GM12872 (cell line): ENCODE results near the gene RAB8A.

ENCODE experiments used
- TF ChIP-seq, protein P1 (sequence below): IDR thresholded peaks from 3 replicates; pipeline ENCODE4 v1.5.1; 2011; ENCODE audit warnings: low read depth, mild to moderate bottlenecking, low read length, moderate library complexity; ENCODE audit not compliant: insufficient read depth

Gene RAB8A

DNA sequence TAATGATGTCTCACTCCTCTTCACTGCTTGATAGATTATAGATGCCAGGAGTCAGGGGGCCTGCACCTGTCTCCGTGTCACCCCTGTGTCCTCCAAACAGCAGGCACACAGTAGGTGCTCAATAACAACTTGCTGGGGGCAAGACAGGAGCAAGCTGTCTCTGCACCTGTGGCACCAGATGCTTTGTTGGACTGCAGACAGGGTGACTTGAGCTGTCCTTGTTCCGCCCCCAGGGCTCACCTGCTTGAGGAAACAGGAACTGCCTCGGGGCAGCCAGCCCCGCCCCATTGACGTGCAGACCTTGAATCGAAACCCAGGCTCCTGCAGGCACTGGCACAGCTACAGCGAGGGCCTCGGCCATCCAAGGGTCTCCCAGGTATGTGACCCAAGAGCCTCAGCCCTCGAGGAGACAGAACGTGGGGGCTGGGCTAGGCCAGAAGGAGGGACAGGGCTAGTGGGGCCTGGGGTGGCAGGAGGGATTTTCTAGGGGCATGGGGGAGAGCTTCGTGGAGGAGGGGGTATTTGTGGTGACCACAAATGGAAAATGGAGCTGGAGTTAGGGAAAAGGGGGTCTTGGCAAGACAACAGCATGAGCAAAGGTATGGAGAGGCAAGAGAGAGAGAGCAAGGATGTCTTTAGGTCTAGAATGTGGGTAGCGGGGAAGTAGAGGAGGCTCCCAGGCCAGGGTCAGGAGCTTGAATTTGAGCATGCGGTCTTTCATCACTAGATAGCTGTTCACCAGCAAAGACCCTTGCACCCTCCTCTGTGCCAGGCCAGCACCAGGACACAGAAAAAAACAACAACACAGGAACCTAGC is 31.9 kb downstream of the RAB8A start, which contains the start of gene HSH2D:
TSS of gene HSH2D (plus strand) at position 287 of the 817 bp plus-strand sequence. CDS start 5,066 bp downstream, outside the sequence.
- TF ChIP-seq, protein P1, sequence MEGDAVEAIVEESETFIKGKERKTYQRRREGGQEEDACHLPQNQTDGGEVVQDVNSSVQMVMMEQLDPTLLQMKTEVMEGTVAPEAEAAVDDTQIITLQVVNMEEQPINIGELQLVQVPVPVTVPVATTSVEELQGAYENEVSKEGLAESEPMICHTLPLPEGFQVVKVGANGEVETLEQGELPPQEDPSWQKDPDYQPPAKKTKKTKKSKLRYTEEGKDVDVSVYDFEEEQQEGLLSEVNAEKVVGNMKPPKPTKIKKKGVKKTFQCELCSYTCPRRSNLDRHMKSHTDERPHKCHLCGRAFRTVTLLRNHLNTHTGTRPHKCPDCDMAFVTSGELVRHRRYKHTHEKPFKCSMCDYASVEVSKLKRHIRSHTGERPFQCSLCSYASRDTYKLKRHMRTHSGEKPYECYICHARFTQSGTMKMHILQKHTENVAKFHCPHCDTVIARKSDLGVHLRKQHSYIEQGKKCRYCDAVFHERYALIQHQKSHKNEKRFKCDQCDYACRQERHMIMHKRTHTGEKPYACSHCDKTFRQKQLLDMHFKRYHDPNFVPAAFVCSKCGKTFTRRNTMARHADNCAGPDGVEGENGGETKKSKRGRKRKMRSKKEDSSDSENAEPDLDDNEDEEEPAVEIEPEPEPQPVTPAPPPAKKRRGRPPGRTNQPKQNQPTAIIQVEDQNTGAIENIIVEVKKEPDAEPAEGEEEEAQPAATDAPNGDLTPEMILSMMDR, result no peak

DNA sequence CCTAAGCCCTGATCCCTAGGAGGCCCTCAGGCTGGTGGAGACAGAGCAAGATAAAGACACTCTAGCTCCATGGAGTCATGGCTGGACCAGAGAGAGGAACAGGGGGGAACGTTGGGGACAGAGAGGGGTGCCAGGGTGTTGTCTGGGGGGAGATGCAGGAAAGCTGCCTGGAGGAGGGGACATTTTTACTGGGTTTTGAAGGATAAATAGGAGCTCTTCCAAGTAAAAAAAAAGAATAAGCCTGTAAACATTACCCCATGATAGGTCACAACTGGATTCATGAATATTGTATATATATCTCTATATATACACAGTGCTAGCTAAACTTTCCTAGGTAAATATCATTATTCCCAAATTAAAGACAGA is 32.5 kb downstream of the RAB8A start:
- TF ChIP-seq, protein P1, result no peak

DNA sequence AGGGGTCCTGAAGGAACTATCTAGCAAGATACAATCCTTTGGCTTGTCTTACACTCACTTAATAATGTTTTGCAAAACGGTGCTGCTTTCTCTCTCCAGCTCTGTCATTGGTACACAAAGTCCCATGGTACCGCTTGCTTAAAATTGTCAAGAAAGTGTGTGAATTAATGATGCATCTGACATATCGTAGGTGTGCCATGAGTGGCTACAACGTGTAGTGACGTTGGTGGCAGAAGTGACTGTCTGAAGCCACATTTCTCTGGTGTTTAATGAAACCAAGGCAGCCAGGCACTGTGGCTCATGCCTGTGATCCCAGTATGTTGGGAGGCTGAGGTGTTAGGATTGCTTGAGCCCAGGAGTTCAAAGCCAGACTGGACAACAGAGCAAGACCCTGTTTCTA is 34.4 kb downstream of the RAB8A start:
- TF ChIP-seq, protein P1, result no peak

DNA sequence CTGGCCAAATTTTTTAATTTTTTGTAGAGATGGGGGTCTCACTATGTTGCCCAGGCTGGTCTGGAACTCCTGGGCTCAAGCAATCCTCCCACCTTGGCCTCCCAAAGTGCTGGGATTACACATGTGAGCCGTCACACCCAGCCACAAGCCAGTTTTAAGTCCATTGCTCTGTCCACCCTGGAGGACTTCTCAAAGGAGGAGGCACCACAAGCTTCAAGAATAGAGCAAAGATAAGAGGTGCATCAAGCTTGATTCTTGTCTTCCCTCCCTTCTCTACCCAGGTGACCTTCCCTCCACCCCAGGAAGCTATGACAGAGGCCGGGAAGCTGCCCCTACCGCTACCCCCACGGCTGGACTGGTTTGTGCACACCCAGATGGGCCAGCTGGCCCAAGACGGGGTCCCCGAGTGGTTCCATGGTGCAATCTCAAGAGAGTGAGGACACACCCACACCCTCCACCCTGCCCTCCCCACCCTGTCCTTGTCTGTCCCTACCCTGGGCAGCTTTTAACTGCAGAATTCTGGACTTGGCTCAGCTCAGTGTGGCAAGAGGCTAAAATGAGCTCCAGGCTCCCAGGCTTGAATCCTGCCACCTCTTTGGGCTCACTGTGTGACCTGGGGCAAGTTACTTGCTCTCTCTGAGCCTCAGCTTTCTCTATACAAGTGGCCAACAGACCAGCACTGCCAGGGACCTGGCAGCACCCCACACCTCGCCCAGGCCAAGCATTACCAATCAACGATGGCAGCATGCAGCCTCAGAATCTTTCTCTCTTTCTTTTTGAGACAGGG is 36.9 kb downstream of the RAB8A start:
- TF ChIP-seq, protein P1, result no peak

DNA sequence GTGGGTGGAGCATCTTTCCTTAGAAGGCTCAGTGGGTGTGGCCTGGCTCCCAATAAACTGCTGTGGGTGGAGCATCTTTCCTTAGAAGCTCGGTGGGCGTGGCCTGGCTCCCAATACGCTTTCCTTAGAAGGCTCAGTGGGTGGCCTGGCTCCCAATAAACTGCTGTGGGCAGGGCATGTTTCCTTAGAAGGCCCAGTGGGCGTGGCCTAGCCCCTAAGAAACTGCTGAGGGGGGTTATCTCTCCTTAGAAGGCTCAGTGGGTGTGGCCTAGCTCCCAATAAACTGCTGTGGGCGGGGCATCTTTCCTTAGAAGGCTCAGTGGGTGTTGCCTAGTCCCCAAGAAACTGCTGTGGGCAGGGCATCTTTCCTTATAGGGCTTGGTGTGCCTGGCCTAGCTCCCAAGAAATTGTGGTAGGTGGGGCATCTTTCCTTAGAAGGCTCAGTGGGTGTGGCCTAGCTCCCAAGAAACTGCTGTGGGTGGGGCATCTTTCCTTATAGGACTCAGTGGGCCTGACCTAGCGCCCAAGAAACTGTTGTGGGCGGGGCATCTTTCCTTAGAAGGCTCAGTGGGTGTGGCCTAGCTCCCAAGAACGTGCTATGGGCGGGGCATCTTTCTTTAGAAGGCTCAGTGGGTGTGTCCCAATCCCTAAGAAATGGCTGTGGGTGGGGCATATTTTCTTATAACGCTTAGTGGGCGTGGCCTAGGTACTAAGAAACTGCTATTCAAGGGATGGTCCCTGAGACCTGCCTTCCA is 42.1 kb downstream of the RAB8A start:
- TF ChIP-seq, protein P1, result no peak

DNA sequence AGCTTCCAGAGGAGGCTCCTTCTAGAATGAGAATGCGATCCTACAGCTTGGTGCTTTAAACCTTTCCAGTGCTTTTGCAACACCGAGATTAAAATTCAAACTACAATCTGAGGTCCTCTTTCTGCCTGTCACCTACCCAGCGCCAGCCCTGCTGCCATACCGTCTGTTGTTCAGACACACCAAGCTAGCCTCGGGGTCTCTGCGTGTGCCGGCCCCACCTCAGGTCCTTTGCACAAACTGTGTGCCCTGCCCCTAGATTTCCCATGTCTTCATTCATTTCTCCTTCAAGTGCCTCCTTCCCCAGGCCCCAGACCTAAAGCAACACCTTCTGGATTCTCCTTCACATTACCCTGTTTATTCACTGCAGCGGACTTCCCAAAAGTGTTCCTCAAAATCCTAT is 42.9 kb downstream of the RAB8A start:
- TF ChIP-seq, protein P1, result no peak

DNA sequence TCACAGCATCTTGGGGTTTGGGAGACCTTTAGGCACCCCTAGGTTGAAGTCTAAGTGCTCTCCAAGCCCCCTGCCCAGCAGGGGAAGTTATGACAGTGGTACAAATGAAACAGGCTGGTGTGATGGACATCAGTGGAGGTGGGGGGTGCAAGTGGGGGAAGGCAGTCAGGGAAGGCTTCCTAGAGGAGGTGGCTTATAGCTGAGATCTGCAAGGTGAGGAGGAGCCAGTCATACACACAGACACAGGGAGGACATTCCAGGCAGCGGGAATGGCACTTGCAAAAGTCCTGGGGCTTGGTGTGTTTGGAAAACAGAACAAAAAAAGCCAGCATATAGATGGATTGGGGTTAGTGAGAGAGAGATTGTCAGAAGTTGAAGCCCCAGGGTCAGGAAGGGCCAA is 43.4 kb downstream of the RAB8A start:
- TF ChIP-seq, protein P1, result no peak
